Calu3 (cell line): ENCODE results near the gene LRP6. TPM values are rescaled to one million over a fixed set of nuclear protein-coding genes. Genes with fewer than 3 reads are reported as not detected.

ENCODE experiments used
- BruUV-seq: library from RNA; stranded (reverse); fragments of 400-500 nt; replicated peaks from 2 replicates; lab custom pipeline; 2021; lab: Mats Ljungman, UMichigan
- CTCF ChIA-PET: fragments of 300-600 bp; sonication (Branson Sonifier 250); formaldehyde crosslinking; loops from one replicate; lab custom pipeline; 2022; ENCODE audit warnings: antibody characterized with exemption; lab: Charles Lee
- DNase-seq: peaks from one replicate; pipeline ENCODE4 v3.0.0; 2022
- H3K27ac Mint-ChIP-seq: one replicate; pipeline ENCODE4 v1.8.0; 2022; ENCODE audit warnings: mixed read lengths; ENCODE audit not compliant: unreplicated experiment
- H3K27me3 Mint-ChIP-seq: one replicate; pipeline ENCODE4 v1.8.0; 2022; ENCODE audit warnings: mixed read lengths; ENCODE audit not compliant: unreplicated experiment
- H3K36me3 Mint-ChIP-seq: one replicate; pipeline ENCODE4 v1.8.0; 2022; ENCODE audit warnings: mild to moderate bottlenecking, moderate library complexity, mixed read lengths; ENCODE audit not compliant: insufficient read depth, unreplicated experiment
- H3K4me1 Mint-ChIP-seq: one replicate; pipeline ENCODE4 v1.8.0; 2022; ENCODE audit warnings: mild to moderate bottlenecking, low read depth, mixed read lengths; ENCODE audit not compliant: unreplicated experiment
- H3K4me3 Mint-ChIP-seq: one replicate; pipeline ENCODE4 v1.8.0; 2022; ENCODE audit warnings: mild to moderate bottlenecking, low read depth, moderate library complexity, mixed read lengths; ENCODE audit not compliant: unreplicated experiment
- H3K9me3 Mint-ChIP-seq: one replicate; pipeline ENCODE4 v1.8.0; 2022; ENCODE audit warnings: low read depth, mixed read lengths; ENCODE audit not compliant: unreplicated experiment
- intact Hi-C: fragments of 100-400 bp; cut with micrococcal nuclease; formaldehyde crosslinking; loops from one replicate; pipeline ENCODE4 v1.10.0; 2022; ENCODE audit not compliant: unreplicated experiment
- total RNA-seq: library from RNA; stranded (reverse); gene quantifications from 2 replicates; pipeline ENCODE4 v1.2.3, GENCODE V29; 2022
- TF ChIP-seq, protein P1 (sequence below): fragments of 200-600 bp; IDR thresholded peaks from one replicate; pipeline ENCODE4 v1.8.0; 2022; ENCODE audit warnings: antibody characterized with exemption; ENCODE audit not compliant: unreplicated experiment

The LRP6 gene
- total RNA-seq, 1 experiment from 2014 or later, result 74.8 TPM

DNA sequence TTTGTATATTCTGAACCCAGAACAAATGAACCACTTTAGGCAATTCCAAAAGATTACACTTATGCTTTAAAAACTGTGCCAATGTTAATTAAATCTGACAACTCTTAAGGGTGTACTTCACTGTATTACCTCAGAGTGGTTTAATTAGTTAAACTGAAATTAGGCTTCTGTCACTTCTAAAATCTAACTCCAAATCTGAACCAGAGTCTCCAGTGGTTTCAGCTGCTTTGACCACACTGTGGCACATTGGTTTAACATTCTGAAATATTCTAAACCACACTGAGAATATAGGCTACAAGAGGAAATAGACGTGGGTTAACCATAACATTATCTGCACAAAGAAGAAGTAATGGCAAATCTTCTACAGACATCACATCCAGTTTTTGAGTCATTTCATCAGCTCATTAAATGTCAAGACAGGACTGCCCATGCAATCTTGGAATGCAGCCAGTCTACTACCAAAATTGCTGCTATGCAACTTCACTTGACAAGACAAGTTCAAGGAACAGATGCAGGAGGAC lies 94.8 kb downstream of the LRP6 start:
- H3K4me3 Mint-ChIP-seq, result no peak overlapping the region
- H3K9me3 Mint-ChIP-seq, result no peaks in the 10 kb centered on the region
- intact Hi-C loops, result loop anchor here (5.0 kb wide), 1 partner anchor 40 kb away; no protein-coding TSS in a partner anchor
- no peaks in the 10 kb centered on the region for H3K27me3 Mint-ChIP-seq
- BruUV-seq, result no TSS peak
- H3K36me3 Mint-ChIP-seq, result peaks cover 4% of the 10 kb centered on the region
- CTCF ChIA-PET, result interaction anchor here (1.2 kb wide), 2 partner anchors 9 to 58 kb away, joined by 3 read pairs; no protein-coding TSS in a partner anchor
- peak; percentile 6 for DNase-seq
- TF ChIP-seq, protein P1, sequence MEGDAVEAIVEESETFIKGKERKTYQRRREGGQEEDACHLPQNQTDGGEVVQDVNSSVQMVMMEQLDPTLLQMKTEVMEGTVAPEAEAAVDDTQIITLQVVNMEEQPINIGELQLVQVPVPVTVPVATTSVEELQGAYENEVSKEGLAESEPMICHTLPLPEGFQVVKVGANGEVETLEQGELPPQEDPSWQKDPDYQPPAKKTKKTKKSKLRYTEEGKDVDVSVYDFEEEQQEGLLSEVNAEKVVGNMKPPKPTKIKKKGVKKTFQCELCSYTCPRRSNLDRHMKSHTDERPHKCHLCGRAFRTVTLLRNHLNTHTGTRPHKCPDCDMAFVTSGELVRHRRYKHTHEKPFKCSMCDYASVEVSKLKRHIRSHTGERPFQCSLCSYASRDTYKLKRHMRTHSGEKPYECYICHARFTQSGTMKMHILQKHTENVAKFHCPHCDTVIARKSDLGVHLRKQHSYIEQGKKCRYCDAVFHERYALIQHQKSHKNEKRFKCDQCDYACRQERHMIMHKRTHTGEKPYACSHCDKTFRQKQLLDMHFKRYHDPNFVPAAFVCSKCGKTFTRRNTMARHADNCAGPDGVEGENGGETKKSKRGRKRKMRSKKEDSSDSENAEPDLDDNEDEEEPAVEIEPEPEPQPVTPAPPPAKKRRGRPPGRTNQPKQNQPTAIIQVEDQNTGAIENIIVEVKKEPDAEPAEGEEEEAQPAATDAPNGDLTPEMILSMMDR, result no peak
- H3K4me1 Mint-ChIP-seq, result peaks cover 23% of the 10 kb centered on the region
- no peak overlapping the region for H3K27ac Mint-ChIP-seq

DNA sequence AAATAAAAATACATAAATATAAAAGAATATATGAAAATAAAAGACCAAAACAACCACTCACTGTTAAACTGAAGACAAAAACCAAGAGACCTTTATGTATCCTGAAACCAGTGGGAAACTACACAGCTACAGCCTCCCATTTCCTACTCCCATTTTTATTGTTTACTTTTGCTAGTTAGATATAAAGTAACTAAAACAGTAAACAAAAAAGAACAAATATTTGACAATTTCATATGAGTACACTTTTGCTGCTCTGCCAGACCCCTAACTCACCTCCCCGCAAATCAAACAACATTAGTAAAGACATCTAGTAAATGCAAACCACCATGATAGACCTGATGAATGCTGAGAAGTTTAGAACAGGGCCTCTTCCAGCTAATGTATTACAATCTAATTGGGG lies 99.0 kb downstream of the LRP6 start:
- BruUV-seq, result no TSS peak
- H3K36me3 Mint-ChIP-seq, result peaks cover 12% of the 10 kb centered on the region
- H3K27ac Mint-ChIP-seq, result peak overlapping the region; percentile 54
- intact Hi-C loops, result no loop called here
- TF ChIP-seq, protein P1, result no peak
- DNase-seq, result no peak
- CTCF ChIA-PET, result no interaction called here
- H3K4me1 Mint-ChIP-seq, result peaks cover 23% of the 10 kb centered on the region
- no peaks in the 10 kb centered on the region for H3K27me3 Mint-ChIP-seq
- no peaks in the 10 kb centered on the region for H3K9me3 Mint-ChIP-seq
- H3K4me3 Mint-ChIP-seq, result no peak overlapping the region

DNA sequence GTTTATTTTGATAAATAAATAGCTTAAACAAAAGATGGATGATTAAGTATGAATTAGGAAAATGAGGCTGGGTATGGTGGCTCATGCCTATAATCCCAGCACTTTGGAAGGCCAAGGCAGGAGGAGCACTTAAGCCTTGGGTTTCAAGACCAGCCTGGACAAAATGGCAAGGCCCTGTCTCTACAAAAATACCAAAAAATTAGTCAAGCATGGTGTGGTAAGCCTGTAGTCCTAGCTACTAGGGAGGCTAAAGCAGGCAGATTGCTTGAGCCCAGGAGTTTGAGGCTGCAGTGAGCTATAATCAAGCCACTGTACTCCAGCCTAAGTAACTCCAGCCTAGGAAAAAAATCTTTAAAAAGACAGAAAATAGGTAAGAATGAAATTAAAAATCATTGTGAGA lies 100.1 kb downstream of the LRP6 start:
- TF ChIP-seq, protein P1, result no peak
- Mint-ChIP-seq H3K27me3 (no peaks in the 10 kb centered on the region), H3K27ac (no peak overlapping the region), H3K4me3 (no peak overlapping the region), H3K36me3 (peaks cover 12% of the 10 kb centered on the region), H3K9me3 (no peaks in the 10 kb centered on the region), H3K4me1 (peaks cover 12% of the 10 kb centered on the region)
- intact Hi-C loops, result no loop called here
- DNase-seq, result no peak
- BruUV-seq, result no TSS peak
- CTCF ChIA-PET, result interaction anchor here (0.7 kb wide), 1 partner anchor 183 kb away, joined by 3 read pairs; no protein-coding TSS in a partner anchor

DNA sequence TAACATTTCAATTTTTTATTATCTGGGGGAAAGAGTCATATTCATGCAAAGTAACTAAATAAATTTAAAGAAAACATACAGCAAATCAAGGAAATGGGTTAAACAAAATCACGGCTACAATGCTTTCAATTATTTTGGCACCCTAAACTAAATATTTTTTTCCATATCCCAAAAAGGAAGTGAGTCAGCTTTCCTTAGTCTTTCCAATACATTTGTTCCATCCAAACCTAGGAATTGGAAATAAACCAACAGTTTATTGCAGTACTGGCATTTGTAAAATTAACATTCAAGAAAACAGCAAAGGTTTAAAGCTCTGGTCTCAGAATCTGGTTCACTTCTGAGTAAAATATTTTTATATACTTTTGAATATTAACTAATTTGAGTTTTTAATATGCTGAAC lies 106.9 kb downstream of the LRP6 start:
- no peaks in the 10 kb centered on the region for H3K27me3 Mint-ChIP-seq
- no peak overlapping the region for H3K27ac Mint-ChIP-seq
- TF ChIP-seq, protein P1, result no peak
- H3K4me1 Mint-ChIP-seq, result no peaks in the 10 kb centered on the region
- H3K9me3 Mint-ChIP-seq, result no peaks in the 10 kb centered on the region
- no TSS peak for BruUV-seq
- CTCF ChIA-PET, result interaction anchor here (0.6 kb wide), 1 partner anchor 194 kb away, joined by 4 read pairs; no protein-coding TSS in a partner anchor
- H3K4me3 Mint-ChIP-seq, result no peak overlapping the region
- peaks cover 32% of the 10 kb centered on the region for H3K36me3 Mint-ChIP-seq
- DNase-seq, result no peak
- intact Hi-C loops, result no loop called here
